ENCODE results near the gene RAB31.
"Not testable (repeated sequence)": the region's sequence is repeated elsewhere in the genome, so short reads cannot be mapped to it uniquely, and the experiment has no call there.

The RAB31 gene

GRCh38 chr18:9764011-9764481 lies 55.9 kb downstream of the RAB31 start:
- DNase-seq: no peak

- DNase-seq: no peak
These were observed 57.4 kb downstream of the RAB31 start for GRCh38 chr18:9765501-9765900.

- DNase-seq: no peak
These were observed 58.0 kb downstream of the RAB31 start for GRCh38 chr18:9766076-9766481.

- DNase-seq: no peak
These were observed 58.6 kb downstream of the RAB31 start for GRCh38 chr18:9766740-9767139.

- DNase-seq: not testable (repeated sequence)
These were observed 60.1 kb downstream of the RAB31 start for GRCh38 chr18:9768071-9768691.

GRCh38 chr18:9770111-9770510 lies 62.0 kb downstream of the RAB31 start:
- DNase-seq: not testable (repeated sequence)

GRCh38 chr18:9771261-9771976 lies 63.3 kb downstream of the RAB31 start:
- peak in 1 of 2 experiments; percentile 61 for DNase-seq

GRCh38 chr18:9771977-9772660 lies 64.0 kb downstream of the RAB31 start:
- no peak for DNase-seq

GRCh38 chr18:9772847-9773677 lies 65.0 kb downstream of the RAB31 start:
- DNase-seq: no peak

- no peak for DNase-seq
These were observed 66.0 kb downstream of the RAB31 start for GRCh38 chr18:9774150-9774549.

- DNase-seq: no peak
These were observed 67.1 kb downstream of the RAB31 start for GRCh38 chr18:9775178-9775577.

- DNase-seq: no peak
These were observed 71.5 kb downstream of the RAB31 start for GRCh38 chr18:9779630-9780029.

GRCh38 chr18:9782073-9782857 lies 74.2 kb downstream of the RAB31 start:
- DNase-seq: no peak

GRCh38 chr18:9786631-9787030 lies 78.5 kb downstream of the RAB31 start:
- no peak for DNase-seq

GRCh38 chr18:9787036-9787435 lies 78.9 kb downstream of the RAB31 start:
- no peak for DNase-seq

- DNase-seq: no peak
These were observed 79.6 kb downstream of the RAB31 start for GRCh38 chr18:9787712-9788111.

GRCh38 chr18:9788140-9788539 lies 80.0 kb downstream of the RAB31 start:
- DNase-seq: no peak

GRCh38 chr18:9788860-9789259 lies 80.8 kb downstream of the RAB31 start:
- DNase-seq: no peak

GRCh38 chr18:9790261-9790660 lies 82.2 kb downstream of the RAB31 start:
- no peak for DNase-seq

- no peak for DNase-seq
These were observed 83.9 kb downstream of the RAB31 start for GRCh38 chr18:9791991-9792390.

GRCh38 chr18:9792565-9793245 lies 84.6 kb downstream of the RAB31 start:
- DNase-seq: peak in 1 of 2 experiments; percentile 15

- DNase-seq: no peak
These were observed 87.9 kb downstream of the RAB31 start for GRCh38 chr18:9796011-9796410.
